MG63 (cell line): ENCODE data around the gene SGPL1. TPM values are rescaled to one million over a fixed set of nuclear protein-coding genes. Genes with fewer than 3 reads are reported as not detected.

Source experiments
- DNase-seq: peaks from one replicate; pipeline ENCODE4 v3.0.0-alpha.2; 2020
- H3K27me3 ChIP-seq: fragments of 250-450 bp; sonication (Bioruptor Pico); 2 replicates; pipeline ENCODE4 v1.5.1; 2020; ENCODE audit warnings: mild to moderate bottlenecking, moderate library complexity
- H3K36me3 ChIP-seq: fragments of 250-450 bp; sonication (Bioruptor Pico); 2 replicates; pipeline ENCODE4 v1.5.1; 2020; ENCODE audit warnings: mild to moderate bottlenecking, moderate library complexity
- H3K4me3 ChIP-seq: fragments of 250-450 bp; sonication (Bioruptor Pico); 2 replicates; pipeline ENCODE4 v1.5.1; 2020; ENCODE audit warnings: mild to moderate bottlenecking, moderate library complexity
- H3K9me3 ChIP-seq: fragments of 250-450 bp; sonication (Bioruptor Pico); 2 replicates; pipeline ENCODE4 v1.5.1; 2020; ENCODE audit warnings: mild to moderate bottlenecking, moderate library complexity
- total RNA-seq: library from RNA; depleted of rRNA; stranded (reverse); fragments of >200 nt; shearing (Covaris generic); gene quantifications from 2 replicates; pipeline ENCODE4 v1.2.3, GENCODE V29; 2014; ENCODE audit warnings: low replicate concordance

The SGPL1 gene
- total RNA-seq, 1 experiment from 2014 or later: 19.3 TPM

DNA sequence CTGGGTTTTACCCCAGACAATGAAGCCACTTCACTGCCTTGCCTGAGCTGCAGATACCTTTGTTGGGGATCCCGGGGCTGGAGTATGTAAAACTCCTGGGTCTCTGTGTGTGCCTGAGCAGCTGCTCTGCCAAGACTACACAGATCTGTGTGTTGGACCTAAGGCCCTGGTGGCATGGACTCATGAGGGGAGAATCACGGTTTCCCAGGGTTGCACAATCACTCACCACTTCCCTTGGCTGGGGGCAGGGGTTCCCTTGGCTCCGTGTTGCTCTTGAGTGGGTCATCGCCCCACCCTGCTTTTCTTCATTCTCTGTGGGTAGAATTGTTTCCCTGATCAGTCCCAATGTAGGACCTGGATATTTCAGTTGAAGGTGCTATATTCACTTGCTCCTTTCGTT is 16.6 kb upstream of the SGPL1 start:
- H3K9me3 ChIP-seq: no peaks in the 10 kb centered on the region
- H3K27me3 ChIP-seq: no peaks in the 10 kb centered on the region
- no peak overlapping the region for H3K4me3 ChIP-seq
- no peaks in the 10 kb centered on the region for H3K36me3 ChIP-seq
- DNase-seq: no peak

DNA sequence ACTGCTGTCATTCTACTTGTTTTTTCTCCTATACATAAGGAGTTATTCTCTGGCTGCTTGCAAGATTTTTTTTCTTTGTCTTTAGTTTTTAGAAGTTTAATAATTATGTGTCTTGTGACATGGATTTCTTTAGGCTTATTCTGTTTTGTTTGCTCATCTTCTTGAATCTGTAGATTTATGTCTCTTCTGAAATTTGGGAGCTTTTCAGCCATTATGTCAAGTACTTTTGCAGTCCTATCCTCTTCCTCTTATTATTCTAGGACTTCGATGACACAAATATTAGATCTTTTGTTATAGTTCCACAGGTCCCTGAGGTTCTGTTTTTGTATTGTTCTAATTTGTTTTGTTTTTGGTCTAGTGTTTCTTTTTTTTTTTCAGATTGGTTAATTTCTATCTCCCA is 13.9 kb upstream of the SGPL1 start:
- DNase-seq: no peak
- Histone ChIP-seq H3K4me3 (no peak overlapping the region), H3K36me3 (no peaks in the 10 kb centered on the region), H3K9me3 (no peaks in the 10 kb centered on the region), H3K27me3 (no peaks in the 10 kb centered on the region)

DNA sequence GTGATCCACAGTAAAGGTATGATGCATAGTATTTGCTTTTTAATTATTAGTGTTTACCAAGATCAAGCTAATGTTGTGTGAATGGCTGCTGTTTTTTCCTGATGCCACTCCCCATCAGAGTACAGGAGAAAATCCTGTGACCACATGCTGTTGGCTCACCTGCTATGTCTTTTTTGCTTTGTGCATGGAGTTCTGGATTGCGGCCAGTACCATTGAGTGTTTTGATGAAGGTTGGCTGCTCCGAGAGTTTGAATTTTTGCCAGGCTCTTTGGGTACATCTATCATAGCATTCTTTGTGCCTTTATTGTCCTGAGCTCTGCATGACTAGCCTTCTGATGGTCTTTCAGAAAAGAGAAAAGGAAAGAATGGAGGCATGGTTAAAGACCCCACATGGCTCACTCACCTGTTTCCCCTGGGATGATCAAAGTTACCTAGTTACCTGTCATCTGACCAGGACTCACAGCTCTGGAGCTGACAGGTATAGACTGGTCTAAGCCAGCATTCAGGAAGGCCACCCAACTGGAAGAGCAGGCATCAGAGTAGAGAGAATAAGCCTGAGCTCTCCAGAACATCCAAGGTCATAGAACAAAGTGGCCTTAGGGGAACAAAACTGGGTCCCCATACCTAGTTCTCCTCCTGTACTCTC is 11.8 kb upstream of the SGPL1 start:
- Histone ChIP-seq H3K36me3 (no peaks in the 10 kb centered on the region), H3K27me3 (no peaks in the 10 kb centered on the region), H3K4me3 (no peak overlapping the region), H3K9me3 (no peaks in the 10 kb centered on the region)
- DNase-seq: no peak

DNA sequence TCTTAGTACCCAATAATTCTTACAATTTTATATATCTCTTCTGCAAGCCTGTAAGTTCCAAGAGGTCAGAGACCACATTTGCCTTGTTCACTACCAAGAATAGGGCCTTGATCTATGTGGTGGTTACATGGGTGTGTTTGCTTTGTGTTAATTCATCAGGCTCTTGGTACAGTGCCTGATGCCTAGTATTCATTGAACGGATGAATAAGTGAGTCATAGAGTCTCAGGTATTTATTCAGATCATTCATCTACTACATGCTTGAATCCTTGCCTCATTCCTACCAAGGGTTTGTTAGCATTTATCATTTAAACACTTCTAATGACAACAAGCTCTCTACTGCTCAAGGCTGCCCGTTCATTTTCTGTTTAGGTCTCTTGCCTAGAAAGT is 11.3 kb upstream of the SGPL1 start:
- Histone ChIP-seq H3K27me3 (no peaks in the 10 kb centered on the region), H3K9me3 (no peaks in the 10 kb centered on the region), H3K36me3 (no peaks in the 10 kb centered on the region), H3K4me3 (no peak overlapping the region)
- DNase-seq: no peak

DNA sequence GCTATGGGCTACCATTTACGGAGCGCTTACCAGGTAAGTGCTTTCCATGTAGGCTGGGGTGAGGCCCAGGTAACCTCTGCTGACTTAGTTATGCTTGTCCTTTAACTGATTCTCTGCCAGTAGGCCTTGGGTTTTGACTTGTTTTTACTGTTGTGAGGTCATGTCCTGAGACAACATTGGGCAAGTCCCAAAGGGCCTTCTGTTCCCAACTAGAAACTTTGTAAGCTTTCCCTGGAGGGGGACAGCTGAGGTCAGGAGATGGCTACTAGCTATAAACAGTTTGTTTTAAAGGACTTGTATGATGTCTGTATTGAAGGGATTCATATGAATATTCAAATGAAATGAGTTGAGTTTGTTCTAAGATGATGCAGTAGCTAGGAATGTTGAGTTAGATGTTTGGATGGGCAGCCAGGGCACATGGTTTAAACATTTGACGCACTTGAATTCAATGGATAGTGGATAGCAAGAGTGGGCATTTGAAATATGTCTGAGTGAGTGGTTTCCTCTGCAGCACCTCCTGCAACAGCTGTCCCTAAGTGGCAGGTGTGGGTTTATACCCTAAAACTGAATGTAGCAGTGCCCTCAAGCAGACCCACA is 10.0 kb upstream of the SGPL1 start:
- no peak overlapping the region for H3K4me3 ChIP-seq
- no peaks in the 10 kb centered on the region for H3K9me3 ChIP-seq
- no peaks in the 10 kb centered on the region for H3K36me3 ChIP-seq
- H3K27me3 ChIP-seq: no peaks in the 10 kb centered on the region
- no peak for DNase-seq

DNA sequence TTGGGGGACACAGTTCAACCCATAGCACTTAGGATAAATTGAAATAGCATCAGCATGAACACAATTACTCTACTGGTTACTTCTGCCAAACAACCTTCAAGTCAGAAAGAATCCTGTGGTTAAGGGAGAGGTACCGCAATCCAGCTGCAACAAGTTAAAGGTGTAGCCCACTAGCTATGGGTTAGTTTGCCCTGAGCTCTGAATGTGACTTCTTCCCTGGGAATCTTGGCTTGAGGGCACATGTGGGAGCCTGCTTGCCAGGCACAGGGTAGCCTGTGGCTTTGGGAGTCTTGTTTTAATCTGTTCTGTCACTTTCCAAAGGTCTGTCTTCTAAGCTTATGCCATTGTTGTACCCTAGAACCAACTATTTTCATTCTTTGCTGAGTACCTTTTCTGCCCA is 8.9 kb upstream of the SGPL1 start:
- no peaks in the 10 kb centered on the region for H3K36me3 ChIP-seq
- H3K27me3 ChIP-seq: no peaks in the 10 kb centered on the region
- no peak overlapping the region for H3K4me3 ChIP-seq
- no peaks in the 10 kb centered on the region for H3K9me3 ChIP-seq
- DNase-seq: no peak

DNA sequence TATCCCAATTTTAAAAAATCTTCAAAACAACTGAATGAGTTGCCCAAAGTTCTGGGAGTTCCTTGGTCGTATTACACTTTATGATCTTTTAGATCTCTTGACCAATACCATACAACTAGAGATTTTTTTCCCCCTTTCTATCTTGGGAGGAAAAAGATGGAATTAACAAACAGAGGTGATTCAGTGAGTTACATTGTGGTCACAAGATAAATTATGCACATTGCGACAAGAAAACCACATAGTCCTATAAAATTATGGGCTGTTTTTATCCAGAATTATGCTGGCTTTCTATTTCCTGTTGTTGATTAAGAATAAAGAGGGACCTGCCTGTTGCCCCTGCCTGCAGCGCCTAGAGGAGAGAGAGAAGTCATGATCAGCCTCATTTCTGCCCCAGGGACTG is 8.2 kb upstream of the SGPL1 start:
- Histone ChIP-seq H3K36me3 (no peaks in the 10 kb centered on the region), H3K27me3 (no peaks in the 10 kb centered on the region), H3K9me3 (no peaks in the 10 kb centered on the region), H3K4me3 (no peak overlapping the region)
- no peak for DNase-seq

DNA sequence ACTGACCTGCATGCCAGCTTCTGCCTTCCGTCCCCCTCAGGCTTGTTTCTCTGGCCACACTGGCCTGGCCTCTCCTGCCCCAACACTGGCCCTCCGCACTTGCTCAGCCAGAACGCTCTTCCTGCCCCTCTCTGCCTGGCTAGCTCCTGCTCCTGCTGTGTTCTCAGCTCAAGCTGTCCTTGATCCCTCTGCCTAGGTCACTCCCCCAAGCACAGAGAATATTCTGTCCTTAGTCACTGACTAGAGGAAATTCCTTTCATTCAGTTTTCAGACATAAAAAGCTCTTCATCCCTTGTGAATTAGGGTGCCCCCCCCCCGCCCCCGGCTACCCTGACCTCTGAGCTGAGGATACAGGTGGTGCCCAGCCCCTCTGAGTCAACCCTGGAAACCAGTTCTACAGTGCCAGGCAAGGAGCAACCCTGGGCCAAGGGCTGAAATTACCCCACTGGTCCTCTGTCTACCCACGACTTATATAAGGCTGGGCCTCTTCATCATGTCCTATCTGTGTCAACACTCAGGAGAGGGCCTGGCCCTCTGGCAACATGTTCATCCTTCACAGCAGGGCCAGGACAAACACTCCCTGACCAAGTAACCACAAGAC is 6.6 kb upstream of the SGPL1 start:
- DNase-seq: no peak

DNA sequence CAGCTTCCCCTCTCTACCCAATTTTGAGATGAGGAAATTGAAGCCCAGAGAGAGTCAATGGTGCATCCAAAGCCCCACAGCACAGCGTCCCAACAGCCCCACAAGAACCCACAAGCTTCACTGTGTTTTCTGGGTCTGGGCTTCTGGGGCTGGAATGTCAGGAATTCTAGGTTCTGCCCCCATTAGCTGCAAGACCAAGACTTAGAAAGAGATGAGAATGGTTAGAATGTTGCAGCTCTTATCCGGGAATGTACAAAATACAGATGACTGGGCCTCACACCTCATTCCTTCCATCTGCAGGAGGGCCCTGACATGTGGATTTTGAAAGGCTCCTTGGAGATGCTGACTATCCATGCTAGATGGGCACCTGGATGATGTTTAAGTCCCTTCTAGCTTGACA is 6.0 kb upstream of the SGPL1 start:
- H3K9me3 ChIP-seq: no peaks in the 10 kb centered on the region
- no peaks in the 10 kb centered on the region for H3K36me3 ChIP-seq
- no peak for DNase-seq
- H3K4me3 ChIP-seq: no peak overlapping the region
- no peaks in the 10 kb centered on the region for H3K27me3 ChIP-seq

More for the DNA sequence above, 6.6 kb upstream of the SGPL1 start:
- H3K4me3 ChIP-seq: no peak overlapping the region
- H3K9me3 ChIP-seq: no peaks in the 10 kb centered on the region
- H3K27me3 ChIP-seq: no peaks in the 10 kb centered on the region
- H3K36me3 ChIP-seq: no peaks in the 10 kb centered on the region

DNA sequence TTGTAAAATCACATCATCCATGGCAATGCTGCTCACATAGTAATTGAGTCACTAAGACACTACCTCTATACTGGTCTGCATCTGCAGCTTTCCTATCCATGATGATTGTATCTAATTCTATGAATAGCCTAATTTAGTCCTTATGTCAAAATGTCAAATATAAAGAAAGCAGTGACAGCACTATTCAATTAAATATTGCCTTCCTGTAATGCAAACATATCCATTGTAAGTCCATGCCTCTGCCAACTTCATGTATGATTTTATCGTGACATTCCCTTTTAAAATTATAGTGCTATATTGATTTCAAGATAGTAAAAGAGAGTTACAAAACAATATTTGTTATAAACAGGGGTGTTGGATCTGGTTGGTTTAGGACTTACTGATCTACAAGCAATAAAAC is 4.8 kb upstream of the SGPL1 start:
- no peaks in the 10 kb centered on the region for H3K36me3 ChIP-seq
- no peak overlapping the region for H3K4me3 ChIP-seq
- DNase-seq: no peak
- H3K9me3 ChIP-seq: no peaks in the 10 kb centered on the region
- H3K27me3 ChIP-seq: no peaks in the 10 kb centered on the region

DNA sequence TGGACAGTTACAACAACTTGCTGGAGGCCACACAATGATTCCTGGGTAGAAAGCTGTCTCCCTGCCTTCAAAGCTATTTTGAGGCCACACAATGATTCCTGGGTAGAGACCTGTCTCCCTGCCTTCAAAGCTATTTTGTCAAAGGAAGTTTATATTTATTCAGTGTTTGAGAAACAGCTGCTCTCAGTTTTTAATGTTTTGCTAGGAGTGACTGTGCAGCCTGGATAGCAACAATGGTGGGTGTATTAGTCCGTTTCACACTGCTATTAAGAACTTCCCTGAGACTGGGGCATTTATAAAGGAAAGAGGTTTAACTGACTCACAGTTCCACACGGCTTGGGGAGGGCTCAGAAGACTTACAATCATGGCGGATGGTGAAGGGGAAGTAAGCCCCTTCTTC is 3.9 kb upstream of the SGPL1 start:
- Histone ChIP-seq H3K9me3 (no peaks in the 10 kb centered on the region), H3K36me3 (0 out of 2 replicates have a peak, but pooled peaks cover under 1% of the 10 kb centered on the region), H3K4me3 (no peak overlapping the region), H3K27me3 (no peaks in the 10 kb centered on the region)
- DNase-seq: no peak

DNA sequence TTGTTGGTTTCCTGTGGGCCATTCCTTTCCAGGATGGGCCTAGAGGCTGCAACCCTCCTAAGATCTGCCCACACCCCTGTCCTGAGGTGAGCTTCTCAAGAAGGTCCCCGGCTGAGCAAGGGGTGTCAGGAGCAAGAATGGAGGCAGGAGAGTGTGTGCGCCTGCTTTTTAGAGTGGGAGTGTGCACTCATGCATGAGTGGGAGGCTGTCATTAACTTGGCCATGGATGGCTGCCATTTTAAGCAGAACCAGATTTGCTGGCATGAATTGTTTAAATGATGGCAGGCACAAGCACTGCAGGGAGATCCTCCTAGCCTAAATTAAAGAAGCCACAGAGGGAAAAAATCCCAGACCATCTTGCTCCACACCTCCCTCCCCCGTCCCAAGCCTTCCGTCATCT is 2.9 kb upstream of the SGPL1 start:
- H3K4me3 ChIP-seq: no peak overlapping the region
- no peak for DNase-seq
- H3K27me3 ChIP-seq: no peaks in the 10 kb centered on the region
- H3K9me3 ChIP-seq: no peaks in the 10 kb centered on the region
- peaks cover 10% of the 10 kb centered on the region for H3K36me3 ChIP-seq

DNA sequence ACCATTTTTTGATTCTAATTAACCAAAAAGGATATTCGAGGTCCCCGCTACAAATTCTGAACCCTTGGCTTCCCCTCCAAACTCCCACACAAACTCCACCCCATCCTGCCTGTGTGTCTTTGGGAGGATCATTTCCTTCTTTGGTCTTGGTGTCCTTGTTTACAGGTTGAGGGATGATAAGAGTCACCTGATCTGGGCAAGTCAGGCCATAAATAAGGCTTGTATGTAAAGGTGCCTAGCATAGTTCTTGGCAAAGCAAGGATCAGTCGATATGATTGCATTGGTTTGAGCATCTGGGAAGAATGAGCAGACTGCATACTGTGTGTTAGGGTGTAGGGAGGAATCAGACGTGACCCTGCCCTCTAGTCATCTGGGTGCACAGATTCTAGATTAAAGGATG is 1.6 kb upstream of the SGPL1 start:
- Histone ChIP-seq H3K9me3 (no peaks in the 10 kb centered on the region), H3K36me3 (peaks cover 11% of the 10 kb centered on the region), H3K4me3 (no peak overlapping the region), H3K27me3 (no peaks in the 10 kb centered on the region)
- no peak for DNase-seq

DNA sequence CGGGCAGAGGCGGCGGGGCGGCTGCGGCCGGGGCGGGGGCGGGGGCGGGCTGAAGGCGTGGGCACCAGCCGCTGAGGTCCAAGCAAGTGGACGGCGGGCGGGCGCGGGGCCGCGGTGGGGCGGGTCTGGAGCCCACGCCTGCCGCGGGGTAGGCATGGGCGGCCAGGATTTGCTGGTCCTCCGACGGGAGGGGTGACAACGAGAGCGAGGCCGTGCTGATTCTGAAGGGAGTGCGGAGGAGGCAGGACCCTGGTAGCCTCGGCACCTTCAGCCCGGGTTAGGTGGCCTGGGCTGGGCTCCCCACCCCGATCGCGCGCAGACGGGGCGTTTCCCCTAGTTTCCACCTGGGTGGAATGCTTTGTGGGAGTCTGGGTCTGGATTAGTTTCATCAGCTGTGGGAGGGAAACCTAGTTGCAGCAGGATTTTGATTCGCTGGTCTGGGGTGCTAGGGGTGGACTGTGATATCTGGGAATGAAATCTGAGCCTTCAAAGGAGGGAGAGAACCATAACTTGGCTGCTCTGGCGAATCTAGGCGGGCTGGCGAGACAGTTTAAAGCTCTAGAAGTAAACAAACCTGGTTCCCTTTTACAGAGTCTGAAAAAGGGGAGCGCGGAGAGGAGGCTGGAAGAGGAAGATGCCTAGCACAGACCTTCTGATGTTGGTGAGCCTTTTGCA is 609 bp downstream of the SGPL1 start:
- Histone ChIP-seq H3K4me3 (peak overlapping the region; percentile 90), H3K36me3 (peaks cover 11% of the 10 kb centered on the region), H3K27me3 (no peaks in the 10 kb centered on the region), H3K9me3 (no peaks in the 10 kb centered on the region)
- peak; percentile 87 for DNase-seq

DNA sequence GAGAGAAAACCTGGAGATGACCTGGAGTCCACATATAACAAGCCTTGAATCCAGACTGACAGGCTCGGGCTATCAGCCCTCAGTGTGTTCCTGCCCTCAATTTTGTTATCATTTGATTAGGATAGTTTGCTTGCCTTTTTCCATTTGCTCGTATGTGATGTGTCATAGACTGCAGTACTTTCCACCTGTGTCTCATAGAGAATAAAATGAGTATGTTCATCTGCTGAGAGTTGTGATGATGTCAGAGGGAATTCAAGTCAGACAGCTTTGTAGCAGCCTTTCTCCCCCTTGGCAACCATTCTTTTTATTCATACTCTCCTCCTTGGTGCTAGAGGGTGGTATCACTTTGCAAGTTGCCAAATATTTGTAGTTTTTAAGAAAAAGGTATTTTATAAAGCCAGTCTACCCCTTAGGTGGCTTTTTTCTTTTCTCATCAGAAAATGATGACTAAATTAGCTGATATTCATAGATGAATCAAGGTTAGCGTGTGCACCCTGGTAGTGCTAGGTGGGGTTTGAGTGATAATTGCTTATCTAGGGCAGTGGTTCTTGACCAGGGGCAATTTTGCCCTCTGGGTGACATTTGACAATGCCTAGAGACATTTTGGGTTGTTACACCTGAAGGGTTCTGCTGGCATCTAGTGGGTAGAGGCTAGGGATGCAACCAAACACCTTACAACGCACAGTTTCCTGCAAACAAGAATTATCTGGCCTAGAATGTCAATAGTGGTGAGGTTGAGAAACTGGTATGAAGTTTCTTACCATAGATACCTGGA is 5.4 kb downstream of the SGPL1 start:
- no peak for DNase-seq
- Histone ChIP-seq H3K27me3 (no peaks in the 10 kb centered on the region), H3K9me3 (no peaks in the 10 kb centered on the region)

DNA sequence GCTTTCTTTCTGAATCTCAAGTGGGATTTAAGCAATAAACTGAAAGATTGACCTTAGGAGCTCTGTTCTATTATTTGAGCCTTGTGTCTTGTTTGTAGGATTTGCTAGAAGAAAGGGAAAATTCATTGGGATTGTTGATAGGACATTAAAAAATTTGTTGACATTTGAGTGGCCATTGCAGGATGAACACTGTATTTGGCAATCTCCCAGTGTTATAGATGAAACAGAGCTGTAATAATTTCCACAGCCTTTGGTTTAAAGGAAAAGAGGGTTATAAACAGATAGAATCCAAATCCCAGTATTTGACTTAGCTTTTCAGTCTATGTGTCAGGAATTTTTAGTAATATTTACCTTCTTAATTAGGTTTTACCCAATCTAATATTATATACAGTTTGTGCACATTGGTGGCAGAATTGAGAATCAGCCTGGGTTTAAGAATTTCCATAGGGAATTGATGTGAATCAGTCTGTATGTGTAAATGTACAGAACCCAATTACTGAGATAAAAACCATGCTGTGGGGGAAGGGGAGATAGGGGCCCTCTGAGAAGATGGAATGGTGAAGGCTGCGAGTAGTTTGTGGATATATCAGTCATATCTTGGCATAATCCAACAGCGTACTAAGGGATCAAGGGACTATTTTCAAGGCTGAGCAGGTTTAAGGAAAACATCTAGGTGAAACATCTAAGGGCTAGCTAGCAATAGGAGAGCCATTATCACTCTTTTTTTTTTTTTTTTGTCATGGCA is 6.5 kb downstream of the SGPL1 start:
- no peaks in the 10 kb centered on the region for H3K9me3 ChIP-seq
- no peaks in the 10 kb centered on the region for H3K27me3 ChIP-seq
- no peak overlapping the region for H3K4me3 ChIP-seq
- no peak for DNase-seq
- H3K36me3 ChIP-seq: peaks cover 15% of the 10 kb centered on the region

More for the DNA sequence above, 5.4 kb downstream of the SGPL1 start:
- Histone ChIP-seq H3K36me3 (peaks cover 15% of the 10 kb centered on the region), H3K4me3 (no peak overlapping the region)
